NOMO-1 treated with DMSO at 0.1 percent for 48 hours (cell line): ENCODE measurements around the gene CCNT2.
A peak's percentile ranks its signal among the peaks of the same experiment; 100 is the strongest.
"Not testable (repeated sequence)": the region's sequence is repeated elsewhere in the genome, so short reads cannot be mapped to it uniquely, and the experiment has no call there.

Experiments
- DNase-seq: peaks from one replicate; lab custom pipeline; 2025; ENCODE audit not compliant: unreplicated experiment; lab: John Stamatoyannopoulos, UW

The CCNT2 gene

GRCh38 chr2:134918526-134919340 is at the start of gene CCNT2:
TSS of gene CCNT2 (plus strand) at chr2:134918822. CDS start at chr2:134918855, 33 bp downstream.
- peak; percentile 99 for DNase-seq

GRCh38 chr2:134869946-134870736 is 48.5 kb upstream of the CCNT2 start:
- no peak for DNase-seq

GRCh38 chr2:134873152-134873551 is 45.5 kb upstream of the CCNT2 start:
- DNase-seq, result no peak

GRCh38 chr2:134875309-134875708 is 43.3 kb upstream of the CCNT2 start:
- DNase-seq, result no peak

- DNase-seq, result no peak
Measured at GRCh38 chr2:134882773-134883172, 35.8 kb upstream of the CCNT2 start.

- no peak for DNase-seq
Measured at GRCh38 chr2:134883552-134884293, 34.9 kb upstream of the CCNT2 start.

GRCh38 chr2:134884435-134884834 is 34.2 kb upstream of the CCNT2 start:
- no peak for DNase-seq

- no peak for DNase-seq
Measured at GRCh38 chr2:134892282-134893035, 26.2 kb upstream of the CCNT2 start.

- DNase-seq, result no peak
Measured at GRCh38 chr2:134897932-134898331, 20.7 kb upstream of the CCNT2 start.

- DNase-seq, result no peak
Measured at GRCh38 chr2:134899204-134899603, 19.4 kb upstream of the CCNT2 start.

GRCh38 chr2:134900151-134900550 is 18.5 kb upstream of the CCNT2 start:
- no peak for DNase-seq

- not testable (repeated sequence) for DNase-seq
Measured at GRCh38 chr2:134903701-134904100, 14.9 kb upstream of the CCNT2 start.

- no peak for DNase-seq
Measured at GRCh38 chr2:134905168-134905567, 13.5 kb upstream of the CCNT2 start.

- DNase-seq, result no peak
Measured at GRCh38 chr2:134906726-134907125, 11.9 kb upstream of the CCNT2 start.

GRCh38 chr2:134907441-134908116 is 11.0 kb upstream of the CCNT2 start:
- not testable (repeated sequence) for DNase-seq

GRCh38 chr2:134910763-134911399 is 7.7 kb upstream of the CCNT2 start:
- no peak for DNase-seq

- DNase-seq, result no peak
Measured at GRCh38 chr2:134911400-134911785, 7.2 kb upstream of the CCNT2 start.

- DNase-seq, result no peak
Measured at GRCh38 chr2:134912361-134912760, 6.3 kb upstream of the CCNT2 start.

GRCh38 chr2:134917360-134917865 is 1.2 kb upstream of the CCNT2 start:
- no peak for DNase-seq
